Psoas muscle (tissue), 8 donors: Measurements from ENCODE around the gene MAML3. TPM values are rescaled to one million over a fixed set of nuclear protein-coding genes. Genes with fewer than 3 reads are reported as not detected.

ENCODE experiments used
- ATAC-seq, 4 donors: fragments of 200-7000 bp; cut with Tn5 transposase; one replicate each; pipeline ENCODE4 v1.9.1; 2020; ENCODE audit warnings: moderate library complexity in 3 of 4, mild to moderate bottlenecking in 2 of 4
- DNase-seq, 2 donors: peaks; one replicate each; pipeline ENCODE4 v3.0.0-alpha.2; 2020
- H3K27ac ChIP-seq: fragments of 200-600 bp; one replicate; pipeline ENCODE4 v1.8.0; 2022
- H3K27me3 ChIP-seq, 3 donors: fragments of 200-600 bp in 1 of 3; one replicate each; pipeline versions ENCODE4 v1.6.1 to v1.8.0; 2013 to 2022; ENCODE audit warnings: low read length in 2 of 3, mild to moderate bottlenecking in 2 of 3, moderate library complexity in 1 of 3; ENCODE audit not compliant: insufficient read depth in 3 of 3
- H3K36me3 ChIP-seq, 2 donors: fragments of 200-600 bp in 1 of 2; one replicate each; pipeline versions ENCODE4 v1.6.1 to v1.8.0; 2013 to 2022; ENCODE audit warnings: low read depth in 1 of 2, mild to moderate bottlenecking in 1 of 2, moderate library complexity in 1 of 2; ENCODE audit not compliant: insufficient read depth in 1 of 2
- H3K4me1 ChIP-seq: fragments of 200-600 bp; one replicate; pipeline ENCODE4 v1.8.0; 2022
- H3K4me3 ChIP-seq: fragments of 200-600 bp; one replicate; pipeline ENCODE4 v1.8.0; 2022; ENCODE audit warnings: mild to moderate bottlenecking
- H3K9me3 ChIP-seq: fragments of 200-600 bp; one replicate; pipeline ENCODE4 v1.8.0; 2022
- WGBS, 3 donors: extraction: QIAGEN DNeasy Blood & Tissue Kit; methylation state at CpG; one replicate each; pipeline versions ENCODE4 v1.1.6 to v1.1.7; 2013; 5-methylcytosine and 5-hydroxymethylcytosine counted together
- intact Hi-C, 2 donors: fragments of 100-400 bp; cut with DNase I; formaldehyde crosslinking; loops; one replicate each; pipeline versions ENCODE4 v1.11.0 to v1.14.2; 2022
- polyA plus RNA-seq, 3 donors: library from polyadenylated mRNA; stranded (reverse); fragments of 200-250 nt; gene quantifications; one replicate each; pipeline ENCODE4 v1.2.3, GENCODE V29; 2013
- total RNA-seq, 4 donors: library from RNA; stranded (reverse); fragmentation: NEBNext Ultra II Directional in 2 of 4; extraction: Animal tissue kit (Norgen Biotek cat#: 25700) in 2 of 4; gene quantifications; one replicate each; pipeline versions ENCODE4 v1.2.1 to v1.2.4, GENCODE V29; 2021 to 2023
- TF ChIP-seq, protein P1 (sequence below): fragments of 200-600 bp; IDR thresholded peaks from one replicate; pipeline ENCODE4 v1.8.0; 2022; ENCODE audit warnings: antibody characterized with exemption
- donor health status: healthy with polysubstance abuse.
- donor health status: DM: no; HTN: no; CAD: no; lungs with moderate emphysema.
- donor health status: Bipolar disorder and iron deficiency.
- donor health status: healthy.
- donor health status: DM: yes; HTN: yes; CAD: no.
- donor health status: DM: no; HTN: no; CAD: no.
- donor health status: DM: no; HTN: no; CAD: no.
- donor health status: DM: yes; HTN: yes; CAD: no.

MAML3 gene
- total and polyA plus RNA-seq, 7 donors, result 0.43 to 2.7 (median 0.74) TPM

DNA sequence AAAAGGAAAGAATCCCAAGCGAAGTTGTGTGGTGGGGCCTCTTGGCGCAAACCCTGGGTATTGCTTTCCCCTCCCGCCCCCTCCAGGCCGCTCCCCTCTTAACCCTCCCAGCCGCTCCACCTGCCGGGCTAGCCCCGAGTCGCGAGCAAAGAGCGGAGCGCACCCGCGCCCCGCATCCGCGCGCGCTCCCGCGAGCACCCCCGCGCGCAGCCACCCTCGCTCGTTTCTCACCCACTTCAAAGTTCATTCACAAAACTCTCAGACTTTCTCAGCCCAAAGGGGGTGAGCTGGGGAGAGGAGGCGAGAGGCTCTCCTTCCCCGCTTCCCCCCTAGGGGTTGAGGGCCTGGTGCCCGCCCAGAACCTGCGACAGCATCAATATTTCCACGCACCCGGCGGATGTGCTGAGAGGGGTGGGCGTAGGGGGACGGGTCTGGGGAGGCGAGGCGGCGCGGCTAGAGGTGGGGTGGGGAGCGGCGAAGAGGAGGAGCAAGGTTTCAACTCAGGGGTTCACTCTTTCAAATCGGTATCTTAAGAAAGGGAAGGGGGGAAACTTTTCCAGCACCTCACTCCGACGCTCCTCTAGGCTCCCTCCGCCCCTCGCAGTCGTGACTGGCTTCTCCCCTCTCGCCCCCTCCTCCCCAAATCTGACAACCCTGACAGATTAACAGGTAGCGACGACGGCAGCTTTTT, 1.8 kb downstream of the MAML3 start:
- TF ChIP-seq, protein P1, sequence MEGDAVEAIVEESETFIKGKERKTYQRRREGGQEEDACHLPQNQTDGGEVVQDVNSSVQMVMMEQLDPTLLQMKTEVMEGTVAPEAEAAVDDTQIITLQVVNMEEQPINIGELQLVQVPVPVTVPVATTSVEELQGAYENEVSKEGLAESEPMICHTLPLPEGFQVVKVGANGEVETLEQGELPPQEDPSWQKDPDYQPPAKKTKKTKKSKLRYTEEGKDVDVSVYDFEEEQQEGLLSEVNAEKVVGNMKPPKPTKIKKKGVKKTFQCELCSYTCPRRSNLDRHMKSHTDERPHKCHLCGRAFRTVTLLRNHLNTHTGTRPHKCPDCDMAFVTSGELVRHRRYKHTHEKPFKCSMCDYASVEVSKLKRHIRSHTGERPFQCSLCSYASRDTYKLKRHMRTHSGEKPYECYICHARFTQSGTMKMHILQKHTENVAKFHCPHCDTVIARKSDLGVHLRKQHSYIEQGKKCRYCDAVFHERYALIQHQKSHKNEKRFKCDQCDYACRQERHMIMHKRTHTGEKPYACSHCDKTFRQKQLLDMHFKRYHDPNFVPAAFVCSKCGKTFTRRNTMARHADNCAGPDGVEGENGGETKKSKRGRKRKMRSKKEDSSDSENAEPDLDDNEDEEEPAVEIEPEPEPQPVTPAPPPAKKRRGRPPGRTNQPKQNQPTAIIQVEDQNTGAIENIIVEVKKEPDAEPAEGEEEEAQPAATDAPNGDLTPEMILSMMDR, result peak; percentile 24
- Histone ChIP-seq H3K4me3 (peak overlapping the region; percentile 80), H3K9me3 (no peaks in the 10 kb centered on the region), H3K4me1 (peaks cover 13% of the 10 kb centered on the region), H3K27me3 (no peaks in the 10 kb centered on the region), H3K36me3 (no peaks in the 10 kb centered on the region), H3K27ac (peak overlapping the region; percentile 97)
- intact Hi-C loops, result loop anchor here (2.0 to 5.0 kb wide), 9 partner anchors 85 to 490 kb away; no protein-coding TSS in a partner anchor
- ATAC-seq, result peak; percentile 37 to 46 (median 42)
- 0 to 1% (median 0%) methylated on average over 44 to 50 of the region's 50 CpGs for WGBS, 3 donors
- DNase-seq, result peak; percentile 61 to 80

DNA sequence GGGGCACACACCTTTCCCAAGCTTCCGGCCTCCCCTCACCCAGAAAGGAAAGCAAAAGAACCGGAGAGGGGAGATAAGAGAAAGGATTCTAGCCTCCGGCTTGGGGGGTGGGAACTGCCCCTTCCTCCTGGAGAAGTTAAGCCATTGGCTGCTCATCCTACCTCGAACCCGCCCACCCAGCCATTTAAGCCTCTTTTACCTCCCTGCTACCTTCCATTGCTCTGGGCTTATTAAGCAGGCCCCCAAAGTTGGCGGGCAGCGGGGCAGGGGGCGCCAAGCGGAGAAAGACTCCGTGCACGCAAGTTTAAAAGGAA, 2.3 kb downstream of the MAML3 start:
- peaks cover 13% of the 10 kb centered on the region for H3K4me1 ChIP-seq
- peak overlapping the region; percentile 80 for H3K4me3 ChIP-seq
- H3K27ac ChIP-seq, result peak overlapping the region; percentile 97
- ATAC-seq, result peak; percentile 3 to 33 (median 28)
- no peaks in the 10 kb centered on the region for H3K27me3 ChIP-seq
- 0 to 1% (median 0%) methylated on average over 8 to 11 of the region's 11 CpGs for WGBS, 3 donors
- H3K9me3 ChIP-seq, result no peaks in the 10 kb centered on the region
- DNase-seq, result peak; percentile 68
- H3K36me3 ChIP-seq, result no peaks in the 10 kb centered on the region
- intact Hi-C loops, result loop anchor here (2.0 to 5.0 kb wide), 10 partner anchors 57 to 489 kb away; no protein-coding TSS in a partner anchor
- TF ChIP-seq, protein P1, result no peak

DNA sequence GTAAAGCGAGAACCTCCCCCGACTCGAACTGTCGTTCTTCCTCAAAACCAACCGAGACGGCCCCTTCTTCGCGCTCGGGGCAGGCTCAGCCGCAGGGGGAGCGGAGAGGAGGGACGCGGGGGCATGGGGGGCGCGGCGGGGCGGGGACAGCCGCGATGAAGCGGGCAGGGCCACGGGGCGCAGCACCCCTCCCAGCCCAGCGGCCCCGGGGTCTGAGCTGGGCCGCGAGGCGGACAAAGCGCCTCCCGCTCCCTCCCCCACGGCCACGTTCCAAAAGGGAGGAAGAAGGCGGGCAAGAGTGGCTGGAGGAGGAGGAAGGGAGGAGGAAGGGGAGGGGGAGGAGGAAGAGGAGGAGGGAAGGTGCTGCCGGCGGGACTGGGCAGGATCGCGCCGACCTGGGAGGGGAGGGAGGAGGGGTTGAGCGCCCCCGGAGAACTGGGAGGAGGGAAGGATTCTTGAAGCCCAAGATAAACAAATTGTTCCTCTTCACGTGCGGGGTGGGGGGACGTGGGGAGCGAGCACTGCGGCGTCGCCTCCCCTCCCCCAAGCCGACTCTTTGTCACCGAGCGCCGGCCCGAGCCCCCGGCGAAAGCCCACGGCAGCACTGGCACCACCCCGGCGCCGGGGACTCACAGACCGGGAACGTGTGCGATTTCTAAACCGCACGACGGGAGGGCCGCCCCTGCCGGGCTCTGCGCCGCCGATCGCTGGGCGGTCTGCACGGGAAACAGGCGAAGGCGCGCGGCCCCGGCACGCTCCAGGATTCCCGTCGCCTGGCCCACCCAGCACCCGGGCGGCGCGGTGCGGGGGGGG, 2.9 kb downstream of the MAML3 start:
- DNase-seq, result peak; percentile 88 to 92

DNA sequence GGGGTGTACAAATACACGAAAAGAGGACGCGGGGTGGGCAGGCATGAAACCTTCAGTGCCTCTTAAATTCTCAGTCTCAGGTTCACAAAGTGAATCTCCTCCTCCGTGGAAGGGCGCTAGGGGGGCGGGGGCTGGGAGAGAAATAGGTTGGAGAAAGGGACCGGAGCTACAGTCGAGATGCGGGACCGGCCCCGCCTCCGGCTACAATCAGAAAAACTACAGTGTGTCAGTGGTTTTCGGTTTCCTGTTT, 3.4 kb downstream of the MAML3 start:
- H3K27me3 ChIP-seq, result no peaks in the 10 kb centered on the region
- peak overlapping the region; percentile 80 for H3K4me3 ChIP-seq
- DNase-seq, result no peak
- peak in 3 of 4 donors; percentile 25 to 52 (median 36) for ATAC-seq
- peak overlapping the region; percentile 97 for H3K27ac ChIP-seq
- H3K36me3 ChIP-seq, result no peaks in the 10 kb centered on the region
- 0 to 1% (median 0%) methylated on average over 13 of the region's 13 CpGs for WGBS, 3 donors
- intact Hi-C loops, result loop anchor here (2.0 to 5.0 kb wide), 8 partner anchors 56 to 488 kb away; no protein-coding TSS in a partner anchor
- peaks cover 13% of the 10 kb centered on the region for H3K4me1 ChIP-seq
- no peaks in the 10 kb centered on the region for H3K9me3 ChIP-seq
- TF ChIP-seq, protein P1, result no peak

More for the DNA sequence above, 2.9 kb downstream of the MAML3 start:
- TF ChIP-seq, protein P1, result no peak
- peak; percentile 50 to 67 (median 64) for ATAC-seq
- Histone ChIP-seq H3K4me3 (peak overlapping the region; percentile 80), H3K27me3 (no peaks in the 10 kb centered on the region), H3K4me1 (peaks cover 13% of the 10 kb centered on the region), H3K27ac (peak overlapping the region; percentile 97), H3K9me3 (no peaks in the 10 kb centered on the region), H3K36me3 (no peaks in the 10 kb centered on the region)
- WGBS, 3 donors, result 0 to 1% (median 0%) methylated on average over 61 to 84 of the region's 84 CpGs
- intact Hi-C loops, result loop anchor here (2.0 to 5.0 kb wide), 8 partner anchors 56 to 489 kb away; no protein-coding TSS in a partner anchor
